K562 (cell line): ENCODE results near the gene ACSF3.

Experiments used
- MAZ ChIP-seq, 2 experiments: fragments of 450-650 bp in 1 of 2; sonication (generic) in 1 of 2; formaldehyde crosslinking; IDR thresholded peaks in 1 of 2; conservative IDR thresholded peaks in 1 of 2; 2 replicates each; pipeline versions ENCODE4 v1.4.0 to v1.5.0; 2020; ENCODE audit warnings: mild to moderate bottlenecking in 1 of 2, missing genetic modification reagents in 1 of 2
- TF ChIP-seq, protein P1 (sequence below), 3 experiments: IDR thresholded peaks in 2 of 3; conservative IDR thresholded peaks in 1 of 3; 2 replicates each; pipeline ENCODE4 v1.5.1; 2011 to 2012; ENCODE audit warnings: low read length in 3 of 3, mild to moderate bottlenecking in 3 of 3, control low read depth in 2 of 3, improper control_type of control experiment in 1 of 3, inconsistent platforms in 1 of 3, low read depth in 1 of 3, mixed read lengths in 1 of 3, moderate library complexity in 1 of 3; ENCODE audit not compliant: insufficient read depth in 2 of 3

DNA sequence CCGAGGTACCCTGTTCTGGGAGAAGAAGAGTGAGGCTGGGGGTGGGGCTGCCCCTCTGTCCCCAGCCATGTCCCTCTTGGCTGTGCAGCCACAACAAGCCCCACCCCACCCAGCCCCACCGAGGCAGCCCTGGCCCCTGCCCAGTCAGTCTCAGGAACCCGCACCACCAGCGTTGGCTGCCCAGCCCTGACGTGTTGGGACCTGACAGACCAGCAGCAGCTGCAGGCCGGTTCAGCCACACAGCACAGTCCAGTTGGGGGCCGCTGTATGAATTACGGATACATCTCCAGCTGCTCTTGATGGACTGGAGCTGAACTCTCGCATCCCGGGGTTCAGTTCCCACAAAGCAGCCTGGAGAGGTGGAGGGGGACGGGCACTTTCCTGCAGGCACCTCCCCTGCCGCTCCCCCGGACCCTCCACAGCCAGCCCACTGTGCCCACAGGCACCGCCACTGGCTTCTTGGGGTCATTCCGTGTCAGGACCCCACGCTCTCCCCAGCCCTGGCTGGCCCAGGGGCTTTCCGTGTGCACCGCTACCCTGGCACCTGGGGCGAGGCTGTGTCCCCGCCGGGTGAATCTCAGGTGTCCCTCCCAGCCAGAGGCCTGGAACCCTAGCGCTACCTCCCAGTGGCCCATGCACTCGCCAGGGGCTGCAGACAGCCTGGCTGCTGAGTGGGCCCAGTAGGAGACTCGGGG is 84.9 kb downstream of the ACSF3 start:
- TF ChIP-seq, protein P1, sequence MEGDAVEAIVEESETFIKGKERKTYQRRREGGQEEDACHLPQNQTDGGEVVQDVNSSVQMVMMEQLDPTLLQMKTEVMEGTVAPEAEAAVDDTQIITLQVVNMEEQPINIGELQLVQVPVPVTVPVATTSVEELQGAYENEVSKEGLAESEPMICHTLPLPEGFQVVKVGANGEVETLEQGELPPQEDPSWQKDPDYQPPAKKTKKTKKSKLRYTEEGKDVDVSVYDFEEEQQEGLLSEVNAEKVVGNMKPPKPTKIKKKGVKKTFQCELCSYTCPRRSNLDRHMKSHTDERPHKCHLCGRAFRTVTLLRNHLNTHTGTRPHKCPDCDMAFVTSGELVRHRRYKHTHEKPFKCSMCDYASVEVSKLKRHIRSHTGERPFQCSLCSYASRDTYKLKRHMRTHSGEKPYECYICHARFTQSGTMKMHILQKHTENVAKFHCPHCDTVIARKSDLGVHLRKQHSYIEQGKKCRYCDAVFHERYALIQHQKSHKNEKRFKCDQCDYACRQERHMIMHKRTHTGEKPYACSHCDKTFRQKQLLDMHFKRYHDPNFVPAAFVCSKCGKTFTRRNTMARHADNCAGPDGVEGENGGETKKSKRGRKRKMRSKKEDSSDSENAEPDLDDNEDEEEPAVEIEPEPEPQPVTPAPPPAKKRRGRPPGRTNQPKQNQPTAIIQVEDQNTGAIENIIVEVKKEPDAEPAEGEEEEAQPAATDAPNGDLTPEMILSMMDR (IDR thresholded peaks at IDR 0.05 in 2 of 3, conservative IDR thresholded peaks at IDR 0.05 in 1 of 3; ENCODE audit: insufficient read depth in 2 of 3, low read depth in 1 of 3, low read length in 3 of 3), result no peak
- TF ChIP-seq MAZ (CRISPR knock-in tag; conservative IDR thresholded peaks at IDR 0.05 in 1 of 2, IDR thresholded peaks at IDR 0.05 in 1 of 2), result no peak
